ENCODE data around the gene MS4A6A. TPM values are rescaled to one million over a fixed set of nuclear protein-coding genes. Genes with fewer than 3 reads are reported as not detected.

MS4A6A gene
- total and polyA plus RNA-seq, 9 of the 15 experiments (the other 6 are each of a cell fraction or from before 2014, with no cell fraction given): 0.57 to 9.5 (median 4.2) TPM

GRCh38 chr11:60172011-60172410 lies 10.9 kb downstream of the MS4A6A start:
- H3K4me2 ChIP-seq (ENCODE audit: insufficient read depth, low read length): no peak overlapping the region
- ATAC-seq: no peak
- no peak overlapping the region for H2AFZ ChIP-seq (ENCODE audit: low read depth, low read length)
- no peaks in the 10 kb centered on the region; a peak in 1 of 5 replicates for H3K4me1 ChIP-seq (replicated peaks in 1 of 2; ENCODE audit: control insufficient read depth in 2 of 2, insufficient read depth in 2 of 2, low read length in 2 of 2)
- H3K36me3 ChIP-seq (ENCODE audit: control insufficient read depth, insufficient read depth, low read length): no peaks in the 10 kb centered on the region
- no peaks in the 10 kb centered on the region for H3K27me3 ChIP-seq (ENCODE audit: control insufficient read depth in 2 of 2, insufficient read depth in 2 of 2, low read length in 2 of 2)
- POLR2A ChIA-PET: no interaction called here
- no TSS peak for BruUV-seq (replicated peaks)
- CTCF ChIA-PET (ENCODE audit: low intra/inter-chr PET ratio): no interaction called here
- no peaks in the 10 kb centered on the region for H4K20me1 ChIP-seq (replicated peaks; ENCODE audit: control insufficient read depth, insufficient read depth, low read length)
- in situ Hi-C loops (cut with MboI) (no loop called here), intact Hi-C loops (cut with micrococcal nuclease) (no loop called here)
- DNase-seq (ENCODE audit: extremely low read depth in 1 of 4, low spot score in 3 of 4): no peak
- H3K79me2 ChIP-seq (ENCODE audit: control insufficient read depth, insufficient read depth, low read length): no peaks in the 10 kb centered on the region
- no peak overlapping the region for H3K9ac ChIP-seq (ENCODE audit: insufficient read depth in 1 of 2, low read depth in 2 of 2, low read length in 2 of 2)
- H3K9me3 ChIP-seq (replicated peaks; ENCODE audit: control insufficient read depth, insufficient read depth, low read depth, low read length): peaks cover 10% of the 10 kb centered on the region
- H3K4me3 ChIP-seq: no peak overlapping the region
- TF ChIP-seq ELK1 (CRISPR knock-in tag; IDR thresholded peaks at IDR 0.05) (no peak), ZFP30 (CRISPR knock-in tag; IDR thresholded peaks at IDR 0.05; ENCODE audit: borderline replicate concordance) (no peak), TEAD4 (IDR thresholded peaks at IDR 0.05; ENCODE audit: low read length) (no peak), TEAD4 (CRISPR knock-in tag; IDR thresholded peaks at IDR 0.05; ENCODE audit: borderline replicate concordance) (no peak), BRCA1 (IDR thresholded peaks at IDR 0.05) (no peak), BRCA1 (CRISPR knock-in tag; IDR thresholded peaks at IDR 0.05) (no peak), ZBTB11 (CRISPR knock-in tag; IDR thresholded peaks at IDR 0.05) (no peak), ZFP36 (IDR thresholded peaks at IDR 0.05; ENCODE audit: low read depth, low read length, partially characterized antibody) (no peak), ZNF239 (CRISPR knock-in tag; IDR thresholded peaks at IDR 0.05) (no peak), ZNF507 (tag; conservative IDR thresholded peaks at IDR 0.05) (no peak), EWSR1 (IDR thresholded peaks at IDR 0.05; ENCODE audit: borderline replicate concordance, low read depth, partially characterized antibody) (no peak), SLC30A9 (CRISPR knock-in tag; IDR thresholded peaks at IDR 0.05) (no peak), NKRF (IDR thresholded peaks at IDR 0.05; ENCODE audit: borderline replicate concordance) (no peak), MTA3 (IDR thresholded peaks at IDR 0.05; ENCODE audit: borderline replicate concordance) (no peak), EHMT2 (IDR thresholded peaks at IDR 0.05) (no peak), BRD9 (IDR thresholded peaks at IDR 0.05; ENCODE audit: low read depth, partially characterized antibody) (no peak), PHB2 (IDR thresholded peaks at IDR 0.05; ENCODE audit: low read depth) (no peak)
- no peak for FAIRE-seq
- H3K27ac ChIP-seq (ENCODE audit: extremely low read depth, low read depth, low read length): no peak overlapping the region
- no peaks in the 10 kb centered on the region for H3K9me1 ChIP-seq (ENCODE audit: control insufficient read depth, insufficient read depth, low read length)

Measured in K562 (cell line).